Stimulated activated naive CD4-positive, alpha-beta T cell treated with Interleukin-2 at 50 U/mL for 16 hours (primary cell): ENCODE measurements around the gene ATOH1.

Experiments
- DNase-seq: peaks from one replicate; lab custom pipeline; 2025; lab: John Stamatoyannopoulos, UW

The ATOH1 gene, protein sequence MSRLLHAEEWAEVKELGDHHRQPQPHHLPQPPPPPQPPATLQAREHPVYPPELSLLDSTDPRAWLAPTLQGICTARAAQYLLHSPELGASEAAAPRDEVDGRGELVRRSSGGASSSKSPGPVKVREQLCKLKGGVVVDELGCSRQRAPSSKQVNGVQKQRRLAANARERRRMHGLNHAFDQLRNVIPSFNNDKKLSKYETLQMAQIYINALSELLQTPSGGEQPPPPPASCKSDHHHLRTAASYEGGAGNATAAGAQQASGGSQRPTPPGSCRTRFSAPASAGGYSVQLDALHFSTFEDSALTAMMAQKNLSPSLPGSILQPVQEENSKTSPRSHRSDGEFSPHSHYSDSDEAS

DNA sequence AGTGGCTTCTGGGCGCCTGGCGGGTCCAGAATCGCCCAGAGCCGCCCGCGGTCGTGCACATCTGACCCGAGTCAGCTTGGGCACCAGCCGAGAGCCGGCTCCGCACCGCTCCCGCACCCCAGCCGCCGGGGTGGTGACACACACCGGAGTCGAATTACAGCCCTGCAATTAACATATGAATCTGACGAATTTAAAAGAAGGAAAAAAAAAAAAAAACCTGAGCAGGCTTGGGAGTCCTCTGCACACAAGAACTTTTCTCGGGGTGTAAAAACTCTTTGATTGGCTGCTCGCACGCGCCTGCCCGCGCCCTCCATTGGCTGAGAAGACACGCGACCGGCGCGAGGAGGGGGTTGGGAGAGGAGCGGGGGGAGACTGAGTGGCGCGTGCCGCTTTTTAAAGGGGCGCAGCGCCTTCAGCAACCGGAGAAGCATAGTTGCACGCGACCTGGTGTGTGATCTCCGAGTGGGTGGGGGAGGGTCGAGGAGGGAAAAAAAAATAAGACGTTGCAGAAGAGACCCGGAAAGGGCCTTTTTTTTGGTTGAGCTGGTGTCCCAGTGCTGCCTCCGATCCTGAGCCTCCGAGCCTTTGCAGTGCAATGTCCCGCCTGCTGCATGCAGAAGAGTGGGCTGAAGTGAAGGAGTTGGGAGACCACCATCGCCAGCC is at the start of gene ATOH1:
ATOH1 (plus strand) TSS at position 422 of the 663 bp plus-strand sequence; CDS start at position 596, 174 bp downstream.
- no peak for DNase-seq

DNA sequence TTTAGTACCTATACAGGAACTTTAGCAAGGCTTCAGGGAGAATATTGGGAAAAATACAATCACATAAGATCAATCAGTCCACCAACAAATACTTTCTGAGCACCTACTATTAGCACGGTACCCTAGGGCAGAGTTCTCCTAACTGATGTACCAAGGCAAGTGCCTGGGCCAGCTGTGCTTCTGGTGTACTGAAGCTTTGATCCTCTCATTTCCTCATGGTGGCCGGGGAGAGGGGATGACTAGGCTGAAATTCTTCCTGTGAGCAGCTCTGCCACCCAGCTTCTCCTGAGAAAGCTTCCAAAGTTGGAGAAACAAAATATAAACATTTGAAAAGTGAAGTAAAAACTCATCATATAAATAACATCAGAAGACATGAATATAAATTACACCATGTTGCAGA is 49.3 kb upstream of the ATOH1 start:
- DNase-seq: no peak

DNA sequence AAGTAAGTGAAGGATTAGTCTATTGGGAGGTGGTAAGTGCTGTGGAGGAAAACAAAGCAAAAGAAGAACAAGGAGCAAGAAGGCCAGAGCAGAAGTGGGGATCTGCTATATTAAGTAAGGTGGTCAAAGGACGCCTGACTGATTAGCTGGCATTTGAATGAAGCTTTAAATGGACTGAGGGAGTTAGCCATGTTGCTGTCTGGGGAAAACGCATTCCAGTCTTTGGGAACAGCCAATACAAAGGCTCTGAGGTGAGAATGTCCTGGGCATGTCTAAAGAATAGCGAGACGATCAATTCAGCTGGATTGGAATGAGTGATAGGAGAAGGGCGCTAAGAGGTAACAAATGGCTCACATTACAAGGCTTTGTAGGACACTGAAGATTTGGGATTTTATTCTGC is 48.5 kb upstream of the ATOH1 start:
- DNase-seq: no peak

DNA sequence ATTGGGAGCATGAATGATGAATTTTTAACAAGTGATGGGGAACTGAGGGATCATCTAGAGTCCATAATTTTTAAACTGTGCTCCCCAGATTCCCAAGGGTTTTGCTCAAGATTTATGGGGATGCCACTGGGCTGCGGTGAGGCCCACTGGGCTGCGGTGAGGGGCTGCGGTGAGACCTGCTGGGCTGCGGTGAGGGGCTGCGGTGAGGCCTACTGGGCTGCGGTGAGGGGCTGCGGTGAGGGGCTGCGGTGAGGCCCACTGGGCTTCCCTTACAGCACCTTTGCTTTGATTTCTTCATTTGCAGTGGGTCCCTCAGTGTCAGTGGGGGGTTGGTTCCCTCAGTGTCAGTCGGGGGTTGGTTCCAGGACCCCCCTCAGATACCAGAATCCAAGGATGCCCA is 47.4 kb upstream of the ATOH1 start:
- DNase-seq: no peak

DNA sequence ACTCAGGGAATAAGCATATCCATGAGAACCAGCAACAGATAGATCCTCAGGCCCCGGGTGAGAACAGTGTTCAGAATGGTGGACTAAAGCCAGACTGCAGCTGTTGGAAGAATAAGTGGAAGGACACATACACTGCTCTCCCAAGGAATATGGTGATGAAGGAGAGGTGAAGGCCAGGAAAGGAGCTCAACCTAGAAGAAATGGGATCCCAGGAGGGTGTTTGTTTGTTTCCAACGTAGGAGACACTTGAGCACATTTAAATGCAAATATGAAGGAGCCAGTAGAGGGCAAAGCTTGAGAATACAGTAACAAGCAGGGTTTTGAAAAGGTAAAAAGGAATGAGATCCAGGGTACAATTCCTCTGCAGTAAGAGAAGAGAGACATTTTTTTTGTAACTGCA is 42.4 kb upstream of the ATOH1 start:
- no peak for DNase-seq

DNA sequence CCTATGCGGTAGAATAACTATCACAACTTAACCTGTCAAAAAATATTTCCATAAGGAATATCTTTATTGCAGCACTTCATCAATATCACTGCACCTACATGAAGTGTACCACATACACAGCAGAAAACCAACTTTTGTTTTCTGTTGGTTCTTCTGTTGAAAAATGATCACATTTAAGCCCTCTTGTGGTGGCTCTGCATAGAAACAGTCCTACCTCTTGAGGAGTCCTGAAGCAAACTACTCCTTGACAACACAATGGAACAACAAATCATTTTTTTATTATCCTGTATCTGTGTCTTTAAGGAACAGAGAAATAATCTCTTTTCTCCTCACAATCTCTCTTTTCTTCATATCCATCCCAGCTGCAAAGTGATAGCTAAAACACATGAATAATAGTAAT is 39.8 kb upstream of the ATOH1 start:
- no peak for DNase-seq

DNA sequence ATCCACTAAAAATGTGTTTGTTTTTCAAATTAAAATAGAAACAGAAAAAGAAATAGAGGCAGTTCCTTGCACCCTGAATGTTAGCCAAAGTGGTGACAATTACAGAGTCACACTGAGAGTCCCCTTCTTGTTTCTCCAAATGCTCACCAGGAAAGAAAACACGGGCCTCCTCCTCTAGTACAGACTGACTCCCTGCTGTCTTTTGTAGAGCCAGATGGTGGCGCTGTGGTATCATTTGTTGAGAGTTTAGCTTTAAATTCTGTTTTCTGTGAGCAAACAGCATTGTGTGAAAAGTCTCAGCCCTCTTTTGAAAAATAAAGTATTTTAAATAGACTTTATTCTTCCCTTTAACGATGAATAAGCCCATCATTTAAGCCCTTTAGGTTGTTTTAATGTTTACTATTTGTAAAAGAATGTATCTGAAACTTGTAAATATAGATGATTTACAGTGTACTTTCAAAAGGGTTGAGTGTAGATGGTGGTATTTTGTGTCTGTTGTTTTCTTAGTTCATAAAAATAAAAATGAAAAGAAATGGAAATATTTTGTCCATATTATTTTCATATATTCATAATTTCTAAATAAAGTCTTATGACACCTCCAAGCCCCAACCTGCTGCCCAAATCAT is 36.9 kb upstream of the ATOH1 start:
- DNase-seq: no peak

DNA sequence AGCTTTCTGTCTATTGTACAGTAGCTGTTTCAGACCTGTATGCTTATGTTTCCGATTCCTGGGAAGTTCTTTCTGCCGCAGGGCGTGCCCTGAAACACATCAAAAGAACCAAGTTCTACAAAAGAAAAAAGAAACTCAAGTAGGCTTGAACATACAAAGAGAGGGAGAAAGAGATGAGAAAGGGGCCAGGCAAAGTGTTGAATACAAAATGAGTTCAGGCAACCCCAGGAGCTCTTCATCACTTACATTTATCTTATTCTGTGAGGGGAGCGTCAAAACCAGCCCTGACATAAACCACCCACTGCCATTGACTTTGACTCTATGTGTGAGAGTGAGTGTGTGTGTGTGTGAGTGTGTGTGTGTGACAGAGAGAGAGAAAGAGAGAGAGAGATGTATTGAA is 26.5 kb upstream of the ATOH1 start:
- no peak for DNase-seq

DNA sequence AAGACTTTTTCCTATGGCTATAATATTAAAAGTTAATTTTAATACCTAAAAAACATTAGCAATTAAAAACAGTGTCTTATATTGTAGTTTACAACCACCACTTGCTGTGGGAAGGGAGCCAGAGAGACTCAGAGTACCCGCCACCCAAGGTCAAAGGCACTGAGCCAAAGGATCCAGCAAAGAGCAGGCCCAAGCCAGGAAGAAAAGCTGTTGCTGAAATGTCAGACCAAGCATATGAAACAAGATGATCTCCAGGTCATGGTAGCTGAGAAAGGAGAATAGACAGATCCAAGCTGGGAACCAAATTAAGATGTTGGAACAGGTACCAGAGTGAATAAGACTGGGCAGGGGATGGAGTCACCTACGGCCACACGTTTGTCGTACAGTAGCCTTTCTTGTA is 18.8 kb upstream of the ATOH1 start:
- DNase-seq: no peak

DNA sequence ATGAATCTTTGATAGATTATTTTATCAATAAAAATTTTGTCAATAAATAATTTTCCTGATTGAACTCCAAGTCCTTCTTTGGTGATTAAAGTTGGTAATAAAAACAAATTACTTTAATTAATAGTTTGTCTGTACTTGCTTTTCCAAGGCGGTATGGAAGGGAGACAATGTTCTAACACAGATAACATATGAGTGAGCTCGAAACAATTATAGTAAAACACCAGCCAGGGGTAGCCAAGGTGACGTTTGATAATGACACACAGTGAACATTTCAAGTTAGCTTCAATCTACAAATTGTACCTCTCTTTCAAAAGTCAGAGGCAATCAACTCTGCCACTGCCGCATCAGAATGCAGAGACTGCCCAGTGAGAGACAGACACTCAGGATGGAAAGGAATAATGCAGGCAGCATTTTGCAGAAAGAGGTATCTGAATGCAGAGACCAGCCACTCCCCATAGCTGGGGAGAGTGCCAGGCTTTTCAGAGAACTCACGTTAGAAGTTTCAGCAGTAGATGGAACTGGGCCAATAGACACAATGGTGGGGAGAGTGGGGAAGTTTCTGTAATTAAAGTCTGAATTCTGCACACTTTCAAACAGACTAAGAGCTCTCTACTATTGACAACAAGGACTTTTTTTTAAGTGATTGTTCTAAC is 18.1 kb upstream of the ATOH1 start:
- DNase-seq: no peak

DNA sequence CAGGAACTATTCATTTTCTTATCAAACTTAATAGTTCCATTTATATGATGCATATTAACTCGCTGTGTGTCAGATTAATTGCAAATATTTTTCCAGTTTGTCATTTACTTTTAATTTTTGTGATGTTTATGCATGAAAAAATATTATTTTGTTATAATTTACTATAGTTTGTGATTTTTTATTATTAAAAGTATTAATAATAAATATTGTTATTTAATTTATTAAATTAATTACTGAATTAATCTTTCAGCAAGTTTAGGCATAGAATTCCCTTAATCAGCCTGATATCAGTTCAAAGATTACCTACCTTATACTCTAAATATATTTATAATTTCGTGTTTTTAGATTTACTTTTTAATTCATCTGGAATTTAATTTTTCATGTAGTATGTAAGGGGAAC is 15.5 kb upstream of the ATOH1 start:
- DNase-seq: no peak

DNA sequence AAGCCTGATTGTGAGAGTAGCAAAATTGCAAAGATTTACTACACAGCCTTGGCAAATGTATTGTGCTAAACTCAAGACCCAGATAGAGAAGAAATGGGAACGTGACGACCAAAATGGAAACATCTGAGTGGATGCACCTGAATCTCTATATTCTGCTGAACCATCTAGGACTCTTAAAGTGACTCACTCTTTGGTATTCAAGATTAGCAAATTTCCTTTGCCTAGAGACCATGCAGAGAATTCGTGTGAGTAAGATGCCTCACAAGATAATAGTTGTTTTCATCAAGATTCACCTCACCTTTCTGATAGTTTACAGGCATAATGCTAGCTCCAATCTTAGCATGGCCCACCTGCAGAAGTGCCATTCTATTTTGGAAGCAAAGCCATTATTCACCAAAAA is 14.4 kb upstream of the ATOH1 start:
- DNase-seq: no peak

DNA sequence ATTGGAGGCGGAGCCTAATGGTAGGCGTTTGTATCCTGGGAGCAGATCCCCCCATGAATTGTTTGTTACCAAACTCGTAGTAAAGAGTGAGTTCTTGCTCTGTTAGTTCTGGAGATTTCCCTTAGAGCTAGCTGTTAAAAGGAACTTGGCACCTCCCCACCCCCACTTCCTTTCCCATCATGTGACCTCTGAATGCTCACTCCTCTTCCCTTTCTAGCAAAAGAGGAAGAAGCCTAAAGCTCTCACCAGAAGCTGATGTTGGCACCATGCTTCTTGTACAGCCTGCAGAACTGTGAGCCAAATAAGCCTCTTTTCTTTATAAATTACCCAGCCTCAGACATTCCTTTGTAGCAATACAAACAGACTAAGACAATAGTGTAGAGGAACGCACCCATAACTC is 13.8 kb upstream of the ATOH1 start:
- no peak for DNase-seq

DNA sequence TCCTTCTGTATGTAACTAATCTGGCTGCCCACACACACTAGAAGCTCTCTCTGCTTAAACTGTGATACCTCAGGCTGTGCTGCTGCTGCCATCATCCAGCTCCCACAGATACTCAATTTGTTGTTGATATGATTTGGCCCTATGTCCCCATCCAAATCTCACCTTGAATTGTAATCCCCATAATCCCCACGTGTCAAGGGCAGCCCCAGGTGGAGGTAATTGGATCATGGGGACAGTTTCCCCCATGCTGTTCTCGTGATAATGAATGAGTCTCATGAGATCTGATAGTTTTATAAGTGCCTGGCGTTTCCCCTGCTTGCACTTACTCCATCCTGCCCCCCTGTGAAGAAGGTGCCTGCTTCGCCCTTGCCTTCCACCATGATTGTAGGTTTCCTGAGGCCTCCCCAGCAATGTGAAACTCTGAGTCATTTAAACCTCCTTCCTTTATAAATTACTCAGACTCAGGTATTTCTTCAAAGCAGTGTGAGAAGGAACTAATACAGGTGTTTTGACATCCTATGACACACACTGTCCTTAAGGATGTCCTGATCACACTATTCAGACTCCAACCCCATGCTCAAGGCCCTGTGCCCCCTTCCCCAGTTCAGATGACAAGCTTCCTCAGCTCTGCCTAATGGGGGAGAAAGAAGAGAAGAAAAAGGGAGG is 2.9 kb upstream of the ATOH1 start:
- no peak for DNase-seq

DNA sequence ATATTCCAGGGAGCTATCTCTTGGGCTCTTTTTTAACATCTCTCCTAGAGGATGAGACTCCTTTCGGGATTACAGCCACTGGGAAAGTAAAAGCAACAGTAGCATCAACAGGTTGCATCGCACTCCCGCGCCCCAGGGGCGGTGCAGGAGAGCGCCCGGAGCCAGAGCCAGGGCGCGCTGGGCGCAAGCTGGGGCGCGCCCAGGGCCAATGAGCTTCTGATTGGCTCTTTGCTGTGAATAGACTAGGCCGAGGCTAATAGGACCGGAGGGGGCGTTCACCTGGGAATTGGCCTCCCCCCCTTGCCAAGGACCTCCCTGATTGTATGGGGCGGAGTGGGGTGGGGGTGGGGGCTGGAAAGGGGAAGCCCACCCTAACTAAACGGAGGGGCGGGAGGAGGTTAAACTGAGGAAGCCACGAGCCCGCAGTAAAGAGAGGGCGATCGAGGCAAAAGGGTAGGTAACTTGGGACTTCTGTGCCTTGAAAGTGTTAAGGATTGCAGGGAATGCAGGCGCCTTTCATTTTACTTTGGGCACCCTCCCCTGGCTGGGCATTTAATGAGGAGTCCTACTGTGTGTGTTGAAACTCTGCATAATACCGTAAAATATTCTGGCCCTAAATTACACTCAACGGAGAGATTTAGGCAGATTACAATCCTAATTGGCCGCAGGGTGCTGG is 1.1 kb upstream of the ATOH1 start:
- DNase-seq: no peak

DNA sequence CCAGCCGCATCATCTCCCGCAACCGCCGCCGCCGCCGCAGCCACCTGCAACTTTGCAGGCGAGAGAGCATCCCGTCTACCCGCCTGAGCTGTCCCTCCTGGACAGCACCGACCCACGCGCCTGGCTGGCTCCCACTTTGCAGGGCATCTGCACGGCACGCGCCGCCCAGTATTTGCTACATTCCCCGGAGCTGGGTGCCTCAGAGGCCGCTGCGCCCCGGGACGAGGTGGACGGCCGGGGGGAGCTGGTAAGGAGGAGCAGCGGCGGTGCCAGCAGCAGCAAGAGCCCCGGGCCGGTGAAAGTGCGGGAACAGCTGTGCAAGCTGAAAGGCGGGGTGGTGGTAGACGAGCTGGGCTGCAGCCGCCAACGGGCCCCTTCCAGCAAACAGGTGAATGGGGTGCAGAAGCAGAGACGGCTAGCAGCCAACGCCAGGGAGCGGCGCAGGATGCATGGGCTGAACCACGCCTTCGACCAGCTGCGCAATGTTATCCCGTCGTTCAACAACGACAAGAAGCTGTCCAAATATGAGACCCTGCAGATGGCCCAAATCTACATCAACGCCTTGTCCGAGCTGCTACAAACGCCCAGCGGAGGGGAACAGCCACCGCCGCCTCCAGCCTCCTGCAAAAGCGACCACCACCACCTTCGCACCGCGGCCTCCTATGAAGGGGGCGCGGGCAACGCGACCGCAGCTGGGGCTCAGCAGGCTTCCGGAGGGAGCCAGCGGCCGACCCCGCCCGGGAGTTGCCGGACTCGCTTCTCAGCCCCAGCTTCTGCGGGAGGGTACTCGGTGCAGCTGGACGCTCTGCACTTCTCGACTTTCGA is 654 bp downstream of the ATOH1 start:
- no peak for DNase-seq

DNA sequence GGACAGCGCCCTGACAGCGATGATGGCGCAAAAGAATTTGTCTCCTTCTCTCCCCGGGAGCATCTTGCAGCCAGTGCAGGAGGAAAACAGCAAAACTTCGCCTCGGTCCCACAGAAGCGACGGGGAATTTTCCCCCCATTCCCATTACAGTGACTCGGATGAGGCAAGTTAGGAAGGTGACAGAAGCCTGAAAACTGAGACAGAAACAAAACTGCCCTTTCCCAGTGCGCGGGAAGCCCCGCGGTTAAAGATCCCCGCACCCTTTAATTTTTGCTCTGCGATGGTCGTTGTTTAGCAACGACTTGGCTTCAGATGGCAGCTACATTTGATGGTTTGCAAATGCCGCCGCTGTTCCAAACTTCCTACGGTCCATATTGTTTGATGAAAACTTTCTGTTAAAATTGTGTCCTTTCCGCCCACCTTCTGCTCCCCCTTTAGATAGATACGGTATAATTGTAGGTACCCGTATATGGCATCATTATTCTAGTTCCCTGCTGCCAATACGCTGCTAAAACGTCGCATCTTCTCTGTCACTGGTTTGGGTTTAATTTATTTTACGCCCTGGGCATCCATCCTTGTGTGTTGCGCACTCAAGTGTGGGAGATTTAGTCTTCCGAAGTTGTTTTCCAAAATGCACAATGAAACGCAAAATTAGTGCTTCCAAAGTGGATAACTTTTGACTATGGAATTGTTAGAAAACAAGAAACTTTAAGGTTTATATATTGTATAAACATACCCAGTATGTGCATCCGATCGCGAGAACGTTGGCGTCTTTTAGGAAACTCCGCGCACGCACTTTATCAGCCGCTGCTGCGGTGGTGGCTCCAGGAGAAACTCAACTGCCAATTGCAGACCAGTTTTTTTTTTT is 1.5 kb downstream of the ATOH1 start:
- no peak for DNase-seq

DNA sequence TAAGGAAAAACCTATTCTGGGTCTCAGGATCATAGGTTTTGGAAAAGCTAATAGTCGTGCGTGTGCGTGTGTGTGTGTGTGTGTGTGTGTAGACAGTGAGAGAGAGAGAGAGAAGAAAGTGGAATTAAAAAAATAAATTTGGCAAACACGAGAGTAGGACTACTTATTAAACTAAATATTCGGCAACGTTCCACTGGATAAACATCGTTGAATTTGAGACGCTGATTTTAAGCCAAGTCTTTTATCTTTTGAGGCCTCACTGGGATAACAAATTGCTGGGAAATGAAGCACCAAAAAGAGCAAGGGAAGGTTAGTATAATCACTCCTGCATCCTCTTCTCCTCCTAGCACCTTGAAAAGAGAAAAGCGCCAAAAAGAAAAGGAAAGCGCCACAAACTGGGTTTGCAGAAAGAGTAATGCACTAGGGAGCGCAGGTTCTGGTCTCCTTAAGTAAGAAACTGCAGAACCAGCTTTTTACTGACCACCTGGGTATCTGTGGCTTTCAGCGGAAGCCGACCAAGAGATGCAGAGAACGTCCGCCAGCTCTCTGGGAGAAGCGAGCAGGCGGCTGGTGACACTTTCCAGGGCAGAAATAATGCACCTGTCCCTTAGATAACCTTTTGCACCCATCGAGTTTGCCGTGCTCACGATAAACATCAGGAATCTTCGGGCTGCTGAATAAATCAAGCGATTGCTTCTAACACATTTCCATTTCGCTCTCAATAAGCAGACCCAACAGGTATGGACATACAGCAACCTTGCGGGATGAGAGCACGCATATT is 3.4 kb downstream of the ATOH1 start:
- no peak for DNase-seq
